ENCODE data around the gene FOXJ3.
A peak's percentile ranks its signal among the peaks of the same experiment; 100 is the strongest.
"Not testable (repeated sequence)": the region's sequence is repeated elsewhere in the genome, so short reads cannot be mapped to it uniquely, and the experiment has no call there.

Gene FOXJ3

GRCh38 chr1:42210421-42211133, 124.5 kb downstream of the FOXJ3 start:
- TF ChIP-seq, protein P1, sequence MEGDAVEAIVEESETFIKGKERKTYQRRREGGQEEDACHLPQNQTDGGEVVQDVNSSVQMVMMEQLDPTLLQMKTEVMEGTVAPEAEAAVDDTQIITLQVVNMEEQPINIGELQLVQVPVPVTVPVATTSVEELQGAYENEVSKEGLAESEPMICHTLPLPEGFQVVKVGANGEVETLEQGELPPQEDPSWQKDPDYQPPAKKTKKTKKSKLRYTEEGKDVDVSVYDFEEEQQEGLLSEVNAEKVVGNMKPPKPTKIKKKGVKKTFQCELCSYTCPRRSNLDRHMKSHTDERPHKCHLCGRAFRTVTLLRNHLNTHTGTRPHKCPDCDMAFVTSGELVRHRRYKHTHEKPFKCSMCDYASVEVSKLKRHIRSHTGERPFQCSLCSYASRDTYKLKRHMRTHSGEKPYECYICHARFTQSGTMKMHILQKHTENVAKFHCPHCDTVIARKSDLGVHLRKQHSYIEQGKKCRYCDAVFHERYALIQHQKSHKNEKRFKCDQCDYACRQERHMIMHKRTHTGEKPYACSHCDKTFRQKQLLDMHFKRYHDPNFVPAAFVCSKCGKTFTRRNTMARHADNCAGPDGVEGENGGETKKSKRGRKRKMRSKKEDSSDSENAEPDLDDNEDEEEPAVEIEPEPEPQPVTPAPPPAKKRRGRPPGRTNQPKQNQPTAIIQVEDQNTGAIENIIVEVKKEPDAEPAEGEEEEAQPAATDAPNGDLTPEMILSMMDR (IDR thresholded peaks at IDR 0.05; ENCODE audit: unreplicated experiment in 3 of 3), result no peak
- Mint-ChIP-seq H3K4me3 (no peak overlapping the region), H3K27me3 (ENCODE audit: low read depth) (peaks cover 3% of the 10 kb centered on the region), H3K36me3 (ENCODE audit: low read depth) (peaks cover 81% of the 10 kb centered on the region), H3K9me3 (peaks cover 36% of the 10 kb centered on the region), H3K4me1 (no peaks in the 10 kb centered on the region), H3K27ac (no peak overlapping the region)

GRCh38 chr1:42209526-42210251, 125.3 kb downstream of the FOXJ3 start:
- Mint-ChIP-seq H3K4me3 (no peak overlapping the region), H3K4me1 (no peaks in the 10 kb centered on the region), H3K27ac (peak overlapping the region in 1 of 3 experiments; percentile 47), H3K36me3 (ENCODE audit: low read depth) (peaks cover 81% of the 10 kb centered on the region), H3K9me3 (peaks cover 40% of the 10 kb centered on the region), H3K27me3 (ENCODE audit: low read depth) (peaks cover 3% of the 10 kb centered on the region)
- TF ChIP-seq, protein P1 (IDR thresholded peaks at IDR 0.05; ENCODE audit: unreplicated experiment in 3 of 3), result no peak

DNA sequence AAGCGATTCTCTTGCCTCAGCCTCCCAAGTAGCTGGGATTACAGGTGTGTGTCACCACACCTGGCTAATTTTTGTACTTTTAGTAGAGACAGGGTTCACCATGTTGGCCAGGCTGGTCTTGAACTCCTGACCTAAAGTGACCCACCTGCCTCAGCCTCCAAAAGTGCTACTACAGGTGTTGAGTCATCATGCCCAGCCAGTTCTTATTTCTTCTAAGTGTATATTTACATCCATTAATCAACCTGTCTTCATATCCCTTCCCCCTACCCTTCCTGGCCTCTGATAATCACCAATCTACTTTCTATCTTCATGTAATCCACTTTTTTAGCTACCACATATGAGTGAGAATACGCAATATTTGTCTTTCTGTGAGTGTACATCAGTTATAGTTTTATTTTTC, 128.1 kb downstream of the FOXJ3 start:
- not testable (repeated sequence) for H3K27ac Mint-ChIP-seq; H3K4me3 Mint-ChIP-seq; H3K4me1 Mint-ChIP-seq; H3K27me3 Mint-ChIP-seq (ENCODE audit: low read depth)
- Mint-ChIP-seq H3K9me3 (peaks cover 41% of the 10 kb centered on the region), H3K36me3 (ENCODE audit: low read depth) (peaks cover 84% of the 10 kb centered on the region)

- Mint-ChIP-seq H3K27me3 (ENCODE audit: low read depth) (peaks cover 3% of the 10 kb centered on the region), H3K27ac (no peak overlapping the region), H3K4me3 (no peak overlapping the region), H3K9me3 (peaks cover 38% of the 10 kb centered on the region), H3K4me1 (no peaks in the 10 kb centered on the region), H3K36me3 (ENCODE audit: low read depth) (peaks cover 84% of the 10 kb centered on the region)
- TF ChIP-seq, protein P1 (IDR thresholded peaks at IDR 0.05; ENCODE audit: unreplicated experiment in 3 of 3), result no peak
Observed at GRCh38 chr1:42206164-42206563, 128.9 kb downstream of the FOXJ3 start.

DNA sequence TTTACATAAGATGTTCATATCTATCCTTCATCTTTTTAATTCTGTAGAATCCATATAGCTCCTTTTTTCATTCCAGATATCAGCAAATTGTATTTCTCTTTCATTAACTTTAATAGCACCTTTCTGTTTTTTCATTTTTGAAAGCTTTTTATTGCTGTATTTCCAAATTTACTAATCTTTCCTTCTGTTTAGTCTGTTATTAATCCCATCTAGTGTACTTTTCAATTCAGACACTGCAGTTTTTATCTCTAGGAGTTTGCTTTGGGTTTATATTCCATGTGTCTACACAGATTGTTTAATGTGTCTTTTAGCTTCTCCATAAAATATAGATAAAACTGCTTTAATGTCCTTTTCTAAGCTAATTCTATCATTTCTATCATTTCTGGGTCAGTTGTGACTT, 133.0 kb downstream of the FOXJ3 start:
- no peaks in the 10 kb centered on the region for H3K4me1 Mint-ChIP-seq
- H3K27ac Mint-ChIP-seq, result no peak overlapping the region
- no peak overlapping the region for H3K4me3 Mint-ChIP-seq
- peaks cover 27% of the 10 kb centered on the region for H3K9me3 Mint-ChIP-seq
- TF ChIP-seq, protein P1 (IDR thresholded peaks at IDR 0.05; ENCODE audit: unreplicated experiment in 3 of 3), result no peak
- H3K36me3 Mint-ChIP-seq (ENCODE audit: low read depth), result peaks cover 84% of the 10 kb centered on the region
- peaks cover 3% of the 10 kb centered on the region for H3K27me3 Mint-ChIP-seq (ENCODE audit: low read depth)

GRCh38 chr1:42198251-42198650, 136.8 kb downstream of the FOXJ3 start:
- Mint-ChIP-seq H3K27me3 (ENCODE audit: low read depth) (no peaks in the 10 kb centered on the region), H3K27ac (peak overlapping the region in 1 of 3 experiments; percentile 6), H3K36me3 (ENCODE audit: low read depth) (peaks cover 67% of the 10 kb centered on the region), H3K4me3 (no peak overlapping the region), H3K4me1 (no peaks in the 10 kb centered on the region), H3K9me3 (peaks cover 12% of the 10 kb centered on the region)
- TF ChIP-seq, protein P1 (IDR thresholded peaks at IDR 0.05; ENCODE audit: unreplicated experiment in 3 of 3), result no peak

Measured in nephron (organoid).